Inflammatory macrophage treated with lipopolysaccharide for 4 hours (primary cell): ENCODE data around the gene FABP3.

Experiments
- DNase-seq: peaks from one replicate; pipeline ENCODE4 v3.0.0-alpha.2; 2020

Gene FABP3

DNA sequence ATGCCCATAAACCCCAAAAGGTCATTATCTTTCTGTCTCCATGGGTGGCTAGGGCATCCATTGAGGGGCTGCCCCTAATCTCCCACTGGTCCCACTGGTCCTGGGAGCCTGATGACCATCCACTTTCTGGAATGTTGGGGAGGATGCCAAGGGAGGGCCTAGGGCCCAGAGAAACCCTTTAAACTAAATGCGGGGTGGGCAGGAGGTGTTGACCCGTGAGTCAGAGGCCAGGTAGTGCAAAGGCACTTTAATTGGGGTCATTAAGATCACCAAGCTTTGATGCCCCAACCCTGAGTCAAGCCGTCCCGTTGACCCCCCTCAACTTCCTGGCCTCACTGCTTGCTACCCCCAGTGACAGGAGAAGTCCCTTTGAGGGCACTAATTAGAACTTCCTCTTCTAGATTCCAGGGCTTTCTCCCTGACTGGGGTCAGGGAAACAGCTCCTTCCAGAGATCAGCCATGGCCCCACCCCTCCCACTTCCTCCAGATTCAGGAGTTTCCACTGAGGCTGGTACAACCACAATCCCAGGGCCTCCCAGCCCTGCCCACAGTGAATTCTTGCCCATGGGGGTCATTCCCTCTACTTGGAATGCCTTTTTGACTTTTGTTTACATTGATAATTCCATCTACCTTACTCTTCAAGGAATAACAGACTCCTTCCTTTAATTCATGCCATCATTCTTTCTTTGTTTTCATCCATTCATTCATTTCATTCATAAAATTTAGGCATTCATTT, 24.7 kb upstream of the FABP3 start:
- DNase-seq: no peak

DNA sequence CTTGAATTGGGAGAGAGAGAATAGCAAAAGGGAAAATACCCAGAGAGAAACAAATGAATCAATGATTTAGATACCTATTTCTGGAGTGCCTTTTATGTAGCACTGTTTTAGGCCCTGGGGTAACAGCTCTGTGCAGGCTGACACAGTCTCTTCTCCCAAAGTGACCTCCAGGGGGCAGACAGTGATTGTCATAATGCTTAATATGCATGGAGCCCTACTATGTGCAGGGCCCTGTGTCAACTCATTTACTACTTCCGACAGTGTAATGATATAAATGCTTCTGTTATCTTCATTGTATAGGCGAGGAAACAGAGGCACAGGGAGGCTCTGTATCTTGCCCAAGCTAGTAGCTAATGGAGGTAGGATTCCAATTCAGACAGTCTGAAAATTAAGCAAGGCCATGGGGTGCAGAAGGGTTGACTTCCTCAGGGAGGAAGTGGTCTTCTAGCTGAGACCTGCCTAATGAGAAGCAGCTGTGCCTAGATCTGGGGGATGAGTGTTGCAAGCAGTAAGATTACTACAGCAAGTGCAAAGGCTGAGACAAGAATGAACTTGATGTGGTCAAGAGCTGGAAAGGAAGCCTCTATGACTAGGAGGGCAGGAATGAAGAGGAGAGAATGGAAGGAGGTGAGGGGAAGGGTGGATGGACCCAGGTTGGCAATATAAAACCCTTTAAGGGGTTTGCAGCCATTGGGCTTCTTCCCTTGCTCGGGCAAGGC, 23.9 kb upstream of the FABP3 start:
- no peak for DNase-seq

DNA sequence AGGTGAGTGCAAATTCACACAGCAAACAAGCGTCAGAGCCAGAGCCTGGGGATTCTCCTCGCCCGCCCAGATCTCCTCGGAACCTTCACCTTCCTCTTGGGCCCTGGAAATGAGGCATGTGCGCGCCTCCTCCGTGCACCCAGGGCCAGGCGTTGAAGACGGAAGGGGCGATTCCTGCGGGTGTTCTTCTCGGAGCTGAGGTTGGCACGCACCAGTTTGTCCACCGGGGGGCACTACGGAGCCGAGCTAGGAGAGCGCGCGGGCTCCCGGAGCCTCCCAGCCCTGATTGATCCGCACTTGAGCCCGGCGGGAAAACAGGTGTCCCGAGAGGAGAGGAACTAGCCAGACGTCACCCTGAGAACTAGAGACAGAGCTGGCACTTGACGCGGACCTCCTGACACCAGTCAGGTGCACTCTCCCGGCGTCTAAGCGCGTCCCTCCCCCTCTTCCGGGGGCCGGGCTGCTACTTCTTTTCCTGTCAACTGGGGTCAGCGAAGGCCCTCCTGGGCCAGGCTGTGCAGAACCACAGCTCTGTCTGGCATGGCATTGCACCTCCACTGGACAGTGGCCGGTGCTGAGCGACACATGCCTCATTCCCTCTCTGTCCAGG, 21.8 kb upstream of the FABP3 start:
- peak; percentile 79 for DNase-seq

DNA sequence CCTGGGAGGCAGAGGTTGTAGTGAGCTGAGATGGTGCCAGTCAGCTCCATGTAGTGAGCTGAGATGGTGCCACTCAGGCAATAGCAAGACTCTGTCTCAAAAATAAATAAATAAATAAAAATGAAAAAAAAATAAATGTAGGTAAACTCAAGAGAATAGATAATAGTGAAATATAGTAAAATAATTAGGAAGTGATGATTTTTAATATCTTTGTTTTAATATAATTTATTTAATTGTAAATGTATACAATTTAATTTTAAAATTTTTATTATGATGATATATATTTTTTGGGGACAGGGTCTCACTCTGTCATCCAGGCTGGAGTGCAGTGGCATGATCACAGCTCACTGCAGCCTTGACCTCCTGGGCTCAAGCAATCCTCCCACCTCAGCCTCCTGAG, 20.6 kb upstream of the FABP3 start:
- no peak for DNase-seq

DNA sequence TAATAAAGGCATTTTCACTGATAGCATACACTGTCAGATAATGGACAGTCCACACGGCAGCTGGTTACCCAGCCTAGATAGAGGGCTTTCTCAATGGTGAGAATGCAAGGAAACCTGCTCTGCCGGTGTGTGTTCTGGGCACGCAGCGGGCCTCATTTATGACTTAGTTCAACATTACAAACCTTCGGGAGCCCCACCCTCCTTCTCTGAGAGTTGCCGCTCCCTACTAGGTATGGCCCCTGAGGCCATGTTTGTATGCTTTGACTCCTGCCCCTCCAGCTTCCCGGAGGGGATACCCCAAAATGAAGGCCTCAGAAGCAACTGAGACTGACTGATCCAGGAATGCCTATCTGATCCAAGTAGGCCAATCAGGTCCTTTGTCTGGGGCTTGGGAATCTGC, 17.2 kb upstream of the FABP3 start:
- no peak for DNase-seq

DNA sequence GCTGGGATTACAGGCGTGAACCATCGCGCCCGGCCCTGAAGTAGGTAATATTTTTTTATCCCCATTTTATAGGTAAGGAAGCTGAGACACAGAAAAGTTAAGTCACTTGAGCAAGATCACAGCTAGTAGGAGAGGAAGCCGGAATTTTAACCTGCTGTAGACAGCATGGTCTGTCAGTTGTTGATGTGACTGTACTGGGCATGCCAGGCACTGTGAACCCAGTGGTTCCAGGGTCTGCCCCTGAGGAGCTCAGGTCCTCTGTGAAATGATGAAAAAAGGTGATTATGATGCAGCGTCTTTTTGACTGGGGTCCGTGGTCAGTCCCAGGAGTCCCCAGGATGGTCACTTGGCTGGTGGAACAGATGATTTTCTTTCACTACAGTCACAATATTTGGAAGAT, 16.7 kb upstream of the FABP3 start:
- DNase-seq: no peak

DNA sequence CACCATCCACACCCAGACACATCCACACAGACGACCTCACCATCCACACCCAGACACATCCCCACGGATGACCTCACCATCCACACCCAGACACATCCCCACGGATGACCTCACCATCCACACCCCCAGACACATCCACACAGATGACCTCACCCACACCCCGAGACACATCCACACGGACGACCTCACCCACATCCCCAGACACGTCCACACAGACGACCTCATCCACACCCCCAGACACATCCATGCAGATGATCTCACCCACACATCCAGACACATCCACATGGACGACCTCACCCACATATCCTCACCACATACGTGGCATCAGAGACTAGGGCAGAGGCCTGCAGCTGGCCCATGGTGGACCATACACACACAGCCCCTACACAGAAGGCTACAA, 14.7 kb upstream of the FABP3 start:
- peak; percentile 58 for DNase-seq

DNA sequence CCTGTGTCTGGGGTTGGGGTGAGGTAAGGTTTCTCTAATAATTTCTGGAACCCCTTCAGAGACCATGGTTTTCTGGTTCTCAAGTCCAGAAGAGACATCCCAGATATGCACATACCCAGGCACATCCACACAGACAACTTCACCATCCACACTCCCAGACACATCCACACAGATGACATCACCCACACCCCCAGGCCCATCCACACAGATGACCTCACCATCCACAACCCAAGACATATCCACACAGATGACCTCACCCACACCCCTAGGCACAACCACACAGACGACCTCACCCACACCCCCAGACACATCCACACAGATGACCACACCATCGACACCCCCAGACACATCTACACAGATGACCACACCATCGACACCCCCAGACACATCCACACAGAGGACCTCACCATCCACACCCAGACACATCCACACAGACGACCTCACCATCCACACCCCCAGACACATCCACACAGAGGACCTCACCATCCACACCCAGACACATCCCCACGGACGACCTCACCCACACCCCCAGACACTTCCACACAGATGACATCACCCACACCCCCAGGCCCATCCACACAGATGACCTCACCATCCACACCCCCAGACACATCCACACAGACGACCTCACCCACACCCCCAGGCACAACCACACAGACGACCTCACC, 13.8 kb upstream of the FABP3 start:
- peak; percentile 33 for DNase-seq

DNA sequence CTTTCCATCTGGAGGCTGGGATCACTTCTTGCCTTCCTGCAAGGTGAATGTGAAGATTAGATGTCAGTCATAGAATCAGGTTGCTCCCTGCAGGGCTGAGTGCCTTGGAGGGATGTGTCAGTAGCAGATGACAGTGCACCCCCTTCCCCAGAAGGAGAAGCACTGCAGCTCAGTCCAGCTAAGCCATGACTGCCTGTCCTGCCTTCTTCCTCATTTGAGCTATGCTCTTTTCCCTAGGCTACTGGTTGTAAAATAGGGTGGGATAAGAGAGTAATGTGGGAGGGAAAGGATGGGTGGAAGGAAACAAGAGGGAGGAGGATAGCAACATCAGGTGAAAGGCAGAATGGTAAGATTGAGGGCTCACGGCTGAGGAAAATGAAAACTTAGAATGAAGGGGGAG, 11.1 kb upstream of the FABP3 start:
- DNase-seq: peak; percentile 55

DNA sequence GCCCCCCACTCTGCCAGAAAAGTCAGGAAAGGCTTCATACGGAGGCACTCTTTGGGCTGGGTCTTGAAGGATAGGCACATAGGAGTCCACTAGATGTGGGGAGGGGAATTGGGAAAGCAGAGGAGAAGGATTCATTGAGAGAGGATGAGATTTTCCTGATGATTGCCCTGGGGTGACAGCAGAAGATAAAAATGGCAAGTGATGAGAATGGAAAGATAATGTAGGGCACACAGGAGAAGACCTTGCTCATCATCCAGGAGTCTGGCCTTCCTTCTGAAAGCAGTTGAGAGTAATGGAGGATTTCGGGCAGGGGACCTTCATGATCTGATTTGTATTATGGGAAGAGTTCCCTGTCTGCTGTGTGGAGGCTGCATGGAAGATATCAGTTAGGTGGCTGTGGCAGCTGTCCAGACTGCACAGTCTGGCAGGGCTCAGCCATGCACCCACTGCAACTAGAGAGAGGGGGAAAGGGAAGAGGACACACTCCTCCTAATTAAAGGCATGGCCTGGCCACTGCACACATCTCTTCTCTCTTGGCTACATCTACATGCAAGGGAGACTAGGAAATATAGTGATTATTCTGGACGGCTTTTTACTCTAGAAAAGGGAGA, 9.6 kb upstream of the FABP3 start:
- no peak for DNase-seq

DNA sequence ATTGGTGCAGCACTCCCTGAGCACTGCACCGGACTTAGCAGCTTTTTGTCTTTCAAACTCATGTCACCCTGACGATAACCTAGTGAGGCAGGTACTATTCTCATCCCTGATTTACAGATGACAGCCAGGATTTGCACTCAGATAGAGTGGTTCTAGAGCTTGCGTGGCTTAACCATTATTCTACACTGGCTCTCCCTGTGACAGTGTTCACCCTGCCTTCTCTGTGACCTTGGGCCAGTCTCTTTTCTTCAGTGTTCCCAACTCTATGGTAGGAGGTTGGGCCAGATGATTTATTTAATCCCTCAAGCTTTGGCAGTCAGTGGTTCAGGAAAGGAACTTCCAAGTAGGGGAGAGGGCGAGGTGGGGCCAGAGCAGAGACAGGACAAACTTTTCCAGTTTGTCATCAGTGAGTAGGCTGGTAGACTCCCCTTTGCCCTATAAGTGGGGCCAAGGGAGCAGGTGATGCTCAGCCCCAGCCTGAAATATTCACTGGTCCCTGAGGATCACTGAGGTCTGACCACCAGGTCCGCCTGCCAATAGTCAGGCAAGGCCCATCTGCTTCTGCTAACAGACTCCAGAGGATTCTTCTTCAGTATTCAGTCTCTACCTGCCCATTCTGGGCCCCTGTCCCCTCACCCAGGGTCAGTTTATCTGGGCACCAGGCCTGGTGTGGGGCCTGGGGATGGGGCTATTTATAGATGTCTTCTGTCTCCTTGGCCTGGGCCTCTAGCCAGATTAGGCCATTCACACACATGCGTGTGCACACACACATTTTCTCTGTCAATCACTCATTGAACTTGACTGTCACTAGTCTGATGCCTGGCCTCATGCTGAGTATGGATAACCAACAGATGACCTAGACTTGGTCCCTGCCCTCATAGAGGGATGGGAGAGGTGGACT, 8.8 kb upstream of the FABP3 start:
- no peak for DNase-seq

DNA sequence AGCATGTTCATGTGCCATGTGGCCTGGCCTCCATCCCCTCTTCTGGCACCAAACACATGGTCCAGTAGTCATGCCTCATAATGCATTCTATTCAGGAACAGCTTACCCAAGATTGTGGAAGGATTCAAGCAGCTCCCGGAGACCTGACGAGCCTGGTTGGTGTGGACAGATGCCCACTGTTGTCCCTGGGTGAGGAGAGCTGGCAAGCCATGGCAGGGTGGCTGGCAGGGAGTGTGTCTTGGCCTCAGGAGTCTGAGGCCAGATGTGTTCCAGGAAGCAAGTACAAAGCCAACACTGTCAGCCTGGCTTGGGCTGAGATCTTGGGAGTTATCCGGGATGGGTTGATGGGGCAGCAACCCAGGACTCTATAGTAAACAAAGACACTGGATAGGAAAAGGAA, 7.3 kb upstream of the FABP3 start:
- no peak for DNase-seq

DNA sequence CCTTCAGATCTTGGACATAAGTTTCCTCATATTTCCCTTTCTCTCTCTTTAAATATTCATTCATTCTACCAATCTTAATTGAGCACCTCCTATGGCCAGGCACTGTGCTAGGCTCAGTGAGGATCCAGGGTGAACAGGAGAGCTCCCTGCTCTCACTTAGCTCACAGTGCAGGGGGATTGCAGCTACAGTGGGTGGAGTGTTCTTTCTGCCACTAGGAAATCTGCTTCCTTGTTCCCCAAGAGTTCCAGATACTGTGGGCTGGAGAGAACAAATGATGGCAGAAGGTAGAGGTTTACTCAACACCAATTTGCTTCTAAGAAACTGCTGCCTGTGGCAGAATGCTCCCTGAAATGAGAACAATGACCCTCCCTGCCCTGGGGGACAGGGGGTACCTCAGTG, 5.1 kb upstream of the FABP3 start:
- DNase-seq: no peak

DNA sequence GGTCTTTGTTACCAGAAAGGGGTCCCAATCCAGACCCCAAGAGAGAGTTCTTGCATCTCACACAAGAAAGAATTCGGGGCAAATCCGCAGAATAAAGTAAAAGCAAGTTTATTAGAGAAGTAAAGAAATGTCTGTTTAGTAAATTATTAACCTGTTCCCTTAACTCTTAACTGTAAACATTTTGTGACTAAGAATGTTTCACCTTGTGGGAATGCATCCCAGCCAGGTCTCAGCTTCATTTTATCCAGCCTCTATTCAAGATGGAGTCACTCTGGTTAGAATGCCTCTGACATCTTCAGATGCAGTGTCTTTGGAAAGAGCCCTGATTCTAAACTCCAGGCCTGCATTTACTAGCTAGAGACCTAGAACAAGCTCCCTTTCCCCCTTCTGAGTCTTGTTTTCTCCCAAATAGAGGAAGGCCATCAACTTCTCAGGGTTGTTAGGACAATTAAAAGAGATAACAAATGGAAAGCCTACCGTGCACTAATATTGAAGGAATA, 4.5 kb upstream of the FABP3 start:
- DNase-seq: no peak

DNA sequence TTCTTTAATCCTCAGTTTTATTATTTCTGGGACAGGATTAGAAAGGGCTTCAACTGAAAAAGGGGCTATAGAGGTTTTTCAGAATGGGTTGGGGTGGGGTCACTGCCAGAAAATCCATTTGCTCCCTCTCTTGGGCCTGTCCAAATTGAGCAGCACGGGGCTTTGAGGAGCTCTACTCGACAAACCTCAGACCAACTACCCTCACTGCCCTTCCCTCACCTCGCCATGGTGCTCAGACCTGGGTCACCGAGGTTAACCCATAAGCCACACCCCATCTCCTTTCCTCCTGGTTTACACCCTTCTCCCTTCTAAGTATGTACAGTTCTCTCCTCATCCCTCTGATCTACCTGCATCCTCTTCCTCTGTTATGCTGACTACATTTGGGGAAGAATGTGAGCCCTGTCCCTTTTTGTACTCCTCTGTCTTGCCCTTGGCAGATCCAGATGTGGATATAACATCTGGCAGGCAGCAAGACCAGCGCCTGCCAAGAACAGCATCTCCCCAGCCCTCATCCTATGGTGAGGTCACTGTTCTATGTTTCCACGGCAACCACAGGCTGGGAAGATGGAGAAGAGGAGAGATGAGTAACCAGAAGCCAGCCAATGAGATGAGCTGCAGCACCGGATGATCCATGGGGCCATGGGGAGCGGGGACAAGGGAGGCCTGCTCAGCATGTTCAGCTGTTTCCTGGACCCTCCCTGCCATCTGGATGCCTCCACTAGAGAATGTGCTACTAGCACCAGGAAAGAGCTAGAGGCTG, 3.7 kb upstream of the FABP3 start:
- no peak for DNase-seq

DNA sequence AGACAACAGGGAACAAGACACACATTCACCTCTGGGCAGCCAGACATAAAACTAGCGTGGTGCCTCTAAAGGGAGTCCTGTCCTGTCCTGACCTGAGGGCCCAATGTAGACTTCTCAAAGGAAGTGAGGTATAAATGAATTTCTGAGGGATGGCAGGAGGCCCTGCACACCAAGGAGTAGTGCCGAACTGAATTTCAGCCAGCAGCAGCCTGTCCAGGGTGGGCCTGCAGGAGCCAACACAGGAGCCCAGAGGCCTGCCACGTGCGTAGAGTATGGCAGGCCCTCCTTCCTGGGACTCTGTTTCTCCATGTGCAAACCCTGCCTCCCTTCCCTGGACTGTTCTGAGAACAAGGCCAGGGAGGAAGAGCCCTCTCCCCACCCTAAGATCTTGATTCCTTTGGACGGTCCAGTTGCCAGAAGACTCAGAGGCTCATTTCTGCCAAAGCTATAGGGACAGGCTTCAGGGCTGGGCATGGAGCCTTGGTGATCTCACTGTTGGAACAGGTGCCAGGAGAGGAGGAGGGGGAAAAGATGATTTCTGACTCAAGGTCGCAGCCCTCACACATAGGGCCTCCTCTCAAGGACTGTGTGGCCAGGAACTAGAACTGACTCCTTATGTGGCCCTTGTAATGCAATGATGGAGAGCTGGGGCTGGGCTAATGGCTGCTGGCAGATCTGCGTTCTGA, 1.8 kb upstream of the FABP3 start:
- DNase-seq: no peak

DNA sequence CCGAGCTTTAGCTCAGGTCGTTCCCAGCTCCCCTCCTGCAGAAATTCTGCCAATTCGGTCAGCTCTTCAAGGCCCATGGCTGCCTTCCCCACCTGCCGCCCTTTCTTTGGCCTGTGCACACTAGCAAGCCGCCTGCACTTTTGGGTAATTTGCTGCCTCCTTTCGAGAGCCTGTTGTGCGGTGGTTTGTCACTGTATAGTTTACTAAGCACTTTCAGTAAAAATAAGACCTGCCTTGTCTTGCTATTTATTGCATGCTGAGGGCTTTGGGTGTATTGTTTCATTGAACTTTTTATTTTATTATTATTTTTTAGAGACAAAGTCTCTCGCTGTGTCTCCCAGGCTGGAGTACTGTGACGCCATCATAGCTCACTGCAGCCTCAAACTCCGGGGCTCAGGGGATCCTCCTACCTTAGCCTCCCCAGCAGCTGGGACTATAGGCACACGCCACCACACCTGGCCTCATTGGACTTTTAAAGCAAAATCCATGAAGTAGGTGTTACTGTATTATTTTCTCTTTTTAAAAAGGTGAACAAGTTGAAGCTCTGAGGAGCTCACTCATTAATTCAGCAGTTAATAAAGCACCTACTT, 1.1 kb upstream of the FABP3 start:
- DNase-seq: no peak

DNA sequence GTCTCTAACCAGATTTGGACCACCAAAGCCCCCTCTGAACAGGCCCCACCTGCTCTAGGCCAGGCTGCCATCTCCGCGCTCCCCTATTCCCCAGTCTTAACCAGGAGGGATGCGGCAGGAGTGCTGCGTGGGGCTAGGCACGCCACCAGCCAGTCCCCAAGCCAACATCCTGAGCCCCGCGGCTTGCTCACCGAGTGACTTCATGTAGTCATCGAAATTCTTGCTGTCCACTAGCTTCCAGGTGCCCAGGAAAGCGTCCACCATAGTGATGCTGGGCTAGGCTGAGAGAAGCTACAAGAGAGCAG, 173 bp downstream of the FABP3 start:
- no peak for DNase-seq

DNA sequence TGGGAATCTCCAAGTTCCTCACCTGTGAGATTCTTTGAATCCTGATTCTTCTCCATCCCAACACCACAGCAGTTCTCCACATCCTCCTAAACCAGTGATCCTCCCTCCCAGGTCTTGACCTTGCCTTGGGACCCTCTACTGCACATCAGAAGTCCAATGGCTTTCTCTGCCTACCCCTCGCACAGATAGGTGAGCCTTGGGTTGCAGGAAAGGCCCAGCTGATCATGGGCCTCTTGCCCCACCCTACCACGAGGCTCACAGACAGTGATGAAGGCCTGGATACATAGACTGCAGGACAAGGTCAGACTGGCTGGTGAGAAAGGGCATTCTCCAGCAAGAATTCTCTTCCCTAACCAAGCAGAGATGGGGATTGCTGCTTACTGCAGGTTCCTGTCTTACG, 825 bp downstream of the FABP3 start:
- DNase-seq: no peak
